H1 (cell line): ENCODE data around the gene MED16.

ENCODE experiments used
- CHD2 ChIP-seq: IDR thresholded peaks from 2 replicates; pipeline ENCODE4 v1.6.1; 2012; ENCODE audit warnings: low read length, improper control_type of control experiment
- EZH2 ChIP-seq: fragments of 200-600 bp; sonication (generic); IDR thresholded peaks from 2 replicates; pipeline ENCODE4 v1.7.1; 2012; ENCODE audit warnings: low read depth, mild to moderate bottlenecking, moderate library complexity, low read length, inconsistent platforms; ENCODE audit not compliant: severe bottlenecking
- GTF2F1 ChIP-seq: IDR thresholded peaks from 2 replicates; pipeline ENCODE4 v1.6.1; 2012; ENCODE audit warnings: low read depth, low read length, improper control_type of control experiment, borderline replicate concordance
- POLR2A ChIP-seq, 2 experiments: IDR thresholded peaks; 1 replicate in 1 of 2; 2 replicates in 1 of 2; pipeline ENCODE4 v1.6.1; 2011; ENCODE audit warnings: low read depth in 2 of 2, low read length in 2 of 2, mild to moderate bottlenecking in 2 of 2; ENCODE audit errors: control extremely low read depth in 1 of 2
- POLR2AphosphoS5 ChIP-seq: IDR thresholded peaks from 2 replicates; pipeline ENCODE4 v1.6.1; 2011; ENCODE audit warnings: low read depth, low read length
- SP1 ChIP-seq: IDR thresholded peaks from 2 replicates; pipeline ENCODE4 v1.6.1; 2011; ENCODE audit warnings: low read depth, low read length
- YY1 ChIP-seq: IDR thresholded peaks from 2 replicates; pipeline ENCODE4 v1.6.1; 2011; ENCODE audit warnings: low read depth, mild to moderate bottlenecking, low read length
- TF ChIP-seq, protein P1 (sequence below), 3 experiments: IDR thresholded peaks; 1 replicate in 2 of 3; 2 replicates in 1 of 3; pipeline versions ENCODE4 v1.5.1 to v1.6.1; 2011; ENCODE audit warnings: low read length in 3 of 3, mild to moderate bottlenecking in 3 of 3, inconsistent platforms in 2 of 3, low read depth in 1 of 3, moderate library complexity in 1 of 3; ENCODE audit not compliant: insufficient read depth in 1 of 3; ENCODE audit errors: control extremely low read depth in 1 of 3
- TF ChIP-seq, protein P2 (sequence below): fragments of 300-600 bp; sonication (generic); IDR thresholded peaks from 2 replicates; pipeline ENCODE4 v1.7.1; 2012; ENCODE audit warnings: low read length, moderate library complexity, mild to moderate bottlenecking, inconsistent platforms; ENCODE audit not compliant: insufficient replicate concordance
- TF ChIP-seq, protein P3 (sequence below): IDR thresholded peaks from 2 replicates; pipeline ENCODE4 v1.6.1; 2011; ENCODE audit warnings: low read depth, mild to moderate bottlenecking, low read length; ENCODE audit not compliant: insufficient read depth
- TF ChIP-seq, protein P4 (sequence below): IDR thresholded peaks from 2 replicates; pipeline ENCODE4 v1.6.1; 2012; ENCODE audit warnings: low read length, inconsistent platforms

DNA sequence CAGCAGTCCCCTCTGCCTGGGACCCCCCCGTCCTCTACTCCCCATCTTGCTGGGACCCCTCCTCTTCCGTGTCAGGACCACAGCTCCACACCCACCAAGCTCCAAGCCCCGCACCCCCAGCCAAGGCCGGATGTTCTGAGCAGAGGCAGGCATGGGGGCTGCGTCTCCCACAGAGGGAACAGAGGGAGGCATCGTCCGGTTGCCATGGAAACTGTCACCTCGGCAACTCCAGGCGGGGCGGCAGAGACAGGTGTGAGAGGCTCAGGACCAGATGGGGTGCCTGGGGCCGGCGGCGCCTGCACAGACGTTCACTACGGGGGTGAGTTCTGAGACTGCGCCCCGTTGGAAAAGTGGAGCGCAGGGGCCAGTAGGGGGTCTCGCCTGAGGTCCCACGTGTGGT is 5.7 kb upstream of the MED16 start:
- TF ChIP-seq EZH2 (no peak), YY1 (no peak), GTF2F1 (no peak), POLR2AphosphoS5 (no peak), SP1 (no peak), CHD2 (no peak), POLR2A (IDR thresholded peaks at IDR 0.05; ENCODE audit: control extremely low read depth in 1 of 2, low read depth in 2 of 2, low read length in 2 of 2) (no peak)
- TF ChIP-seq, protein P1, sequence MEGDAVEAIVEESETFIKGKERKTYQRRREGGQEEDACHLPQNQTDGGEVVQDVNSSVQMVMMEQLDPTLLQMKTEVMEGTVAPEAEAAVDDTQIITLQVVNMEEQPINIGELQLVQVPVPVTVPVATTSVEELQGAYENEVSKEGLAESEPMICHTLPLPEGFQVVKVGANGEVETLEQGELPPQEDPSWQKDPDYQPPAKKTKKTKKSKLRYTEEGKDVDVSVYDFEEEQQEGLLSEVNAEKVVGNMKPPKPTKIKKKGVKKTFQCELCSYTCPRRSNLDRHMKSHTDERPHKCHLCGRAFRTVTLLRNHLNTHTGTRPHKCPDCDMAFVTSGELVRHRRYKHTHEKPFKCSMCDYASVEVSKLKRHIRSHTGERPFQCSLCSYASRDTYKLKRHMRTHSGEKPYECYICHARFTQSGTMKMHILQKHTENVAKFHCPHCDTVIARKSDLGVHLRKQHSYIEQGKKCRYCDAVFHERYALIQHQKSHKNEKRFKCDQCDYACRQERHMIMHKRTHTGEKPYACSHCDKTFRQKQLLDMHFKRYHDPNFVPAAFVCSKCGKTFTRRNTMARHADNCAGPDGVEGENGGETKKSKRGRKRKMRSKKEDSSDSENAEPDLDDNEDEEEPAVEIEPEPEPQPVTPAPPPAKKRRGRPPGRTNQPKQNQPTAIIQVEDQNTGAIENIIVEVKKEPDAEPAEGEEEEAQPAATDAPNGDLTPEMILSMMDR (IDR thresholded peaks at IDR 0.05; ENCODE audit: control extremely low read depth in 1 of 3, insufficient read depth in 1 of 3, low read depth in 1 of 3, low read length in 3 of 3) = no peak
- TF ChIP-seq, protein P2, sequence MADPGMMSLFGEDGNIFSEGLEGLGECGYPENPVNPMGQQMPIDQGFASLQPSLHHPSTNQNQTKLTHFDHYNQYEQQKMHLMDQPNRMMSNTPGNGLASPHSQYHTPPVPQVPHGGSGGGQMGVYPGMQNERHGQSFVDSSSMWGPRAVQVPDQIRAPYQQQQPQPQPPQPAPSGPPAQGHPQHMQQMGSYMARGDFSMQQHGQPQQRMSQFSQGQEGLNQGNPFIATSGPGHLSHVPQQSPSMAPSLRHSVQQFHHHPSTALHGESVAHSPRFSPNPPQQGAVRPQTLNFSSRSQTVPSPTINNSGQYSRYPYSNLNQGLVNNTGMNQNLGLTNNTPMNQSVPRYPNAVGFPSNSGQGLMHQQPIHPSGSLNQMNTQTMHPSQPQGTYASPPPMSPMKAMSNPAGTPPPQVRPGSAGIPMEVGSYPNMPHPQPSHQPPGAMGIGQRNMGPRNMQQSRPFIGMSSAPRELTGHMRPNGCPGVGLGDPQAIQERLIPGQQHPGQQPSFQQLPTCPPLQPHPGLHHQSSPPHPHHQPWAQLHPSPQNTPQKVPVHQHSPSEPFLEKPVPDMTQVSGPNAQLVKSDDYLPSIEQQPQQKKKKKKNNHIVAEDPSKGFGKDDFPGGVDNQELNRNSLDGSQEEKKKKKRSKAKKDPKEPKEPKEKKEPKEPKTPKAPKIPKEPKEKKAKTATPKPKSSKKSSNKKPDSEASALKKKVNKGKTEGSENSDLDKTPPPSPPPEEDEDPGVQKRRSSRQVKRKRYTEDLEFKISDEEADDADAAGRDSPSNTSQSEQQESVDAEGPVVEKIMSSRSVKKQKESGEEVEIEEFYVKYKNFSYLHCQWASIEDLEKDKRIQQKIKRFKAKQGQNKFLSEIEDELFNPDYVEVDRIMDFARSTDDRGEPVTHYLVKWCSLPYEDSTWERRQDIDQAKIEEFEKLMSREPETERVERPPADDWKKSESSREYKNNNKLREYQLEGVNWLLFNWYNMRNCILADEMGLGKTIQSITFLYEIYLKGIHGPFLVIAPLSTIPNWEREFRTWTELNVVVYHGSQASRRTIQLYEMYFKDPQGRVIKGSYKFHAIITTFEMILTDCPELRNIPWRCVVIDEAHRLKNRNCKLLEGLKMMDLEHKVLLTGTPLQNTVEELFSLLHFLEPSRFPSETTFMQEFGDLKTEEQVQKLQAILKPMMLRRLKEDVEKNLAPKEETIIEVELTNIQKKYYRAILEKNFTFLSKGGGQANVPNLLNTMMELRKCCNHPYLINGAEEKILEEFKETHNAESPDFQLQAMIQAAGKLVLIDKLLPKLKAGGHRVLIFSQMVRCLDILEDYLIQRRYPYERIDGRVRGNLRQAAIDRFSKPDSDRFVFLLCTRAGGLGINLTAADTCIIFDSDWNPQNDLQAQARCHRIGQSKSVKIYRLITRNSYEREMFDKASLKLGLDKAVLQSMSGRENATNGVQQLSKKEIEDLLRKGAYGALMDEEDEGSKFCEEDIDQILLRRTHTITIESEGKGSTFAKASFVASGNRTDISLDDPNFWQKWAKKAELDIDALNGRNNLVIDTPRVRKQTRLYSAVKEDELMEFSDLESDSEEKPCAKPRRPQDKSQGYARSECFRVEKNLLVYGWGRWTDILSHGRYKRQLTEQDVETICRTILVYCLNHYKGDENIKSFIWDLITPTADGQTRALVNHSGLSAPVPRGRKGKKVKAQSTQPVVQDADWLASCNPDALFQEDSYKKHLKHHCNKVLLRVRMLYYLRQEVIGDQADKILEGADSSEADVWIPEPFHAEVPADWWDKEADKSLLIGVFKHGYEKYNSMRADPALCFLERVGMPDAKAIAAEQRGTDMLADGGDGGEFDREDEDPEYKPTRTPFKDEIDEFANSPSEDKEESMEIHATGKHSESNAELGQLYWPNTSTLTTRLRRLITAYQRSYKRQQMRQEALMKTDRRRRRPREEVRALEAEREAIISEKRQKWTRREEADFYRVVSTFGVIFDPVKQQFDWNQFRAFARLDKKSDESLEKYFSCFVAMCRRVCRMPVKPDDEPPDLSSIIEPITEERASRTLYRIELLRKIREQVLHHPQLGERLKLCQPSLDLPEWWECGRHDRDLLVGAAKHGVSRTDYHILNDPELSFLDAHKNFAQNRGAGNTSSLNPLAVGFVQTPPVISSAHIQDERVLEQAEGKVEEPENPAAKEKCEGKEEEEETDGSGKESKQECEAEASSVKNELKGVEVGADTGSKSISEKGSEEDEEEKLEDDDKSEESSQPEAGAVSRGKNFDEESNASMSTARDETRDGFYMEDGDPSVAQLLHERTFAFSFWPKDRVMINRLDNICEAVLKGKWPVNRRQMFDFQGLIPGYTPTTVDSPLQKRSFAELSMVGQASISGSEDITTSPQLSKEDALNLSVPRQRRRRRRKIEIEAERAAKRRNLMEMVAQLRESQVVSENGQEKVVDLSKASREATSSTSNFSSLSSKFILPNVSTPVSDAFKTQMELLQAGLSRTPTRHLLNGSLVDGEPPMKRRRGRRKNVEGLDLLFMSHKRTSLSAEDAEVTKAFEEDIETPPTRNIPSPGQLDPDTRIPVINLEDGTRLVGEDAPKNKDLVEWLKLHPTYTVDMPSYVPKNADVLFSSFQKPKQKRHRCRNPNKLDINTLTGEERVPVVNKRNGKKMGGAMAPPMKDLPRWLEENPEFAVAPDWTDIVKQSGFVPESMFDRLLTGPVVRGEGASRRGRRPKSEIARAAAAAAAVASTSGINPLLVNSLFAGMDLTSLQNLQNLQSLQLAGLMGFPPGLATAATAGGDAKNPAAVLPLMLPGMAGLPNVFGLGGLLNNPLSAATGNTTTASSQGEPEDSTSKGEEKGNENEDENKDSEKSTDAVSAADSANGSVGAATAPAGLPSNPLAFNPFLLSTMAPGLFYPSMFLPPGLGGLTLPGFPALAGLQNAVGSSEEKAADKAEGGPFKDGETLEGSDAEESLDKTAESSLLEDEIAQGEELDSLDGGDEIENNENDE = no peak
- TF ChIP-seq, protein P3, sequence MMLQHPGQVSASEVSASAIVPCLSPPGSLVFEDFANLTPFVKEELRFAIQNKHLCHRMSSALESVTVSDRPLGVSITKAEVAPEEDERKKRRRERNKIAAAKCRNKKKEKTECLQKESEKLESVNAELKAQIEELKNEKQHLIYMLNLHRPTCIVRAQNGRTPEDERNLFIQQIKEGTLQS = no peak
- TF ChIP-seq, protein P4, sequence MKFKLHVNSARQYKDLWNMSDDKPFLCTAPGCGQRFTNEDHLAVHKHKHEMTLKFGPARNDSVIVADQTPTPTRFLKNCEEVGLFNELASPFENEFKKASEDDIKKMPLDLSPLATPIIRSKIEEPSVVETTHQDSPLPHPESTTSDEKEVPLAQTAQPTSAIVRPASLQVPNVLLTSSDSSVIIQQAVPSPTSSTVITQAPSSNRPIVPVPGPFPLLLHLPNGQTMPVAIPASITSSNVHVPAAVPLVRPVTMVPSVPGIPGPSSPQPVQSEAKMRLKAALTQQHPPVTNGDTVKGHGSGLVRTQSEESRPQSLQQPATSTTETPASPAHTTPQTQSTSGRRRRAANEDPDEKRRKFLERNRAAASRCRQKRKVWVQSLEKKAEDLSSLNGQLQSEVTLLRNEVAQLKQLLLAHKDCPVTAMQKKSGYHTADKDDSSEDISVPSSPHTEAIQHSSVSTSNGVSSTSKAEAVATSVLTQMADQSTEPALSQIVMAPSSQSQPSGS = no peak
